SU-DHL-6 (cell line): ENCODE data around the gene PPP6R3.

Experiments
- H2AFZ ChIP-seq: fragments of 200-600 bp; sonication (generic); 2 replicates; pipeline ENCODE4 v1.6.1; 2014; ENCODE audit warnings: low read depth, mild to moderate bottlenecking, moderate library complexity, mixed read lengths, antibody characterized with exemption, low read length; ENCODE audit not compliant: severe bottlenecking
- H3F3A ChIP-seq: fragments of 200-600 bp; shearing (Covaris generic); 2 replicates; pipeline ENCODE4 v1.6.0; 2016; ENCODE audit warnings: antibody characterized with exemption, mild to moderate bottlenecking; ENCODE audit not compliant: insufficient read depth
- H3K27ac ChIP-seq: fragments of 200-600 bp; sonication (generic); 2 replicates; pipeline ENCODE4 v1.5.1; 2016; ENCODE audit warnings: low read depth, mild to moderate bottlenecking, low read length, moderate library complexity, mixed read lengths
- H3K27me3 ChIP-seq: fragments of 200-600 bp; sonication (generic), shearing (Covaris generic); 2 replicates; pipeline ENCODE4 v1.6.0; 2014; ENCODE audit warnings: mild to moderate bottlenecking, low read length
- H3K36me3 ChIP-seq: fragments of 200-600 bp; sonication (generic); 2 replicates; pipeline ENCODE4 v1.6.1; 2014; ENCODE audit warnings: mild to moderate bottlenecking, low read length, mixed read lengths
- H3K4me2 ChIP-seq: fragments of 300-600, 200-600 bp; shearing (Covaris generic), sonication (generic); 2 replicates; pipeline ENCODE4 v1.6.0; 2014; ENCODE audit warnings: low read length, low read depth, mild to moderate bottlenecking; ENCODE audit not compliant: poor library complexity, severe bottlenecking
- H3K4me3 ChIP-seq: fragments of 200-600 bp; sonication (generic); 2 replicates; pipeline ENCODE4 v1.5.1; 2014; ENCODE audit warnings: antibody characterized with exemption, low read length, mild to moderate bottlenecking, mixed read lengths; ENCODE audit not compliant: insufficient read depth, poor library complexity, severe bottlenecking
- H3K79me2 ChIP-seq: fragments of 200-600 bp; sonication (generic); 2 replicates; pipeline ENCODE4 v1.6.1; 2014; ENCODE audit warnings: mild to moderate bottlenecking, low read length, moderate library complexity; ENCODE audit not compliant: insufficient read depth
- H3K9ac ChIP-seq: fragments of 200-600 bp; sonication (generic); 2 replicates; pipeline ENCODE4 v1.7.0; 2014; ENCODE audit warnings: mild to moderate bottlenecking, low read length
- H3K9me2 ChIP-seq: fragments of 200-600 bp; sonication (generic); replicated peaks from 2 replicates; pipeline ENCODE4 v1.6.1; 2014; ENCODE audit warnings: low read length; ENCODE audit not compliant: insufficient read depth
- H3K9me3 ChIP-seq: fragments of 200-600 bp; sonication (generic); 2 replicates; pipeline ENCODE4 v1.6.1; 2014; ENCODE audit warnings: low read length, mixed read lengths; ENCODE audit not compliant: insufficient read depth
- H4K20me1 ChIP-seq: fragments of 200-600 bp; sonication (generic); 2 replicates; pipeline ENCODE4 v1.6.1; 2014; ENCODE audit warnings: low read depth, mild to moderate bottlenecking, antibody characterized with exemption, low read length, moderate library complexity, mixed read lengths
- CTCF ChIP-seq: fragments of 200-600 bp; sonication (generic); IDR thresholded peaks from one replicate; pipeline ENCODE4 v1.5.1; 2017; ENCODE audit warnings: antibody characterized with exemption, mild to moderate bottlenecking, low read length, moderate library complexity; ENCODE audit not compliant: insufficient read depth, poor library complexity, severe bottlenecking
- EZH2phosphoT487 ChIP-seq: fragments of 200-600 bp; sonication (generic), shearing (Covaris generic); conservative IDR thresholded peaks from 2 replicates; pipeline ENCODE4 v1.6.1; 2018; ENCODE audit warnings: mild to moderate bottlenecking, antibody characterized with exemption, low read length, moderate library complexity, mixed read lengths

The PPP6R3 gene

GRCh38 chr11:68430384-68430783 lies 30.2 kb upstream of the PPP6R3 start:
- no peak overlapping the region for H2AFZ ChIP-seq
- H3K4me3 ChIP-seq = no peak overlapping the region
- H3K9me3 ChIP-seq = peaks cover 7% of the 10 kb centered on the region; the same call in 1 of the 2 replicates
- H3K36me3 ChIP-seq = no peaks in the 10 kb centered on the region
- no peak for TF ChIP-seq CTCF
- TF ChIP-seq EZH2phosphoT487 = no peak
- no peaks in the 10 kb centered on the region for H3K79me2 ChIP-seq
- H4K20me1 ChIP-seq = no peaks in the 10 kb centered on the region
- no peak overlapping the region for H3K4me2 ChIP-seq
- no peaks in the 10 kb centered on the region for H3K9me2 ChIP-seq
- H3K9ac ChIP-seq = no peak overlapping the region
- H3K27me3 ChIP-seq = no peaks in the 10 kb centered on the region
- H3F3A ChIP-seq = no peaks in the 10 kb centered on the region
- no peak overlapping the region for H3K27ac ChIP-seq

- no peak overlapping the region for H3K4me3 ChIP-seq
- no peaks in the 10 kb centered on the region for H3K36me3 ChIP-seq
- no peaks in the 10 kb centered on the region for H3F3A ChIP-seq
- TF ChIP-seq EZH2phosphoT487 (no peak), CTCF (no peak)
- peaks cover 7% of the 10 kb centered on the region; the same call in 1 of the 2 replicates for H3K9me3 ChIP-seq
- no peaks in the 10 kb centered on the region for H4K20me1 ChIP-seq
- no peak overlapping the region for H3K27ac ChIP-seq
- no peaks in the 10 kb centered on the region for H3K9me2 ChIP-seq
- H3K4me2 ChIP-seq = no peak overlapping the region
- no peaks in the 10 kb centered on the region for H3K27me3 ChIP-seq
- H2AFZ ChIP-seq = no peak overlapping the region
- no peaks in the 10 kb centered on the region for H3K79me2 ChIP-seq
- H3K9ac ChIP-seq = no peak overlapping the region
Observed at GRCh38 chr11:68430801-68431200, 29.8 kb upstream of the PPP6R3 start.

- no peaks in the 10 kb centered on the region for H3F3A ChIP-seq
- no peak overlapping the region for H3K27ac ChIP-seq
- no peak overlapping the region for H3K9ac ChIP-seq
- no peak overlapping the region for H3K4me3 ChIP-seq
- H3K36me3 ChIP-seq = no peaks in the 10 kb centered on the region
- TF ChIP-seq EZH2phosphoT487 (no peak), CTCF (no peak)
- H3K9me3 ChIP-seq = peaks cover 7% of the 10 kb centered on the region; the same call in 1 of the 2 replicates
- H3K27me3 ChIP-seq = no peaks in the 10 kb centered on the region
- H3K4me2 ChIP-seq = no peak overlapping the region
- H4K20me1 ChIP-seq = no peaks in the 10 kb centered on the region
- no peaks in the 10 kb centered on the region for H3K9me2 ChIP-seq
- H2AFZ ChIP-seq = no peak overlapping the region
- no peaks in the 10 kb centered on the region for H3K79me2 ChIP-seq
Observed at GRCh38 chr11:68431984-68432645, 28.4 kb upstream of the PPP6R3 start.
